Brain microvascular endothelial cell (primary cell): ENCODE measurements around the gene PDRG1.

Source experiments
- DNase-seq: peaks from one replicate; pipeline ENCODE4 v3.0.0-alpha.2; 2020
- H3K27ac ChIP-seq: fragments of 250-450 bp; sonication (Bioruptor Pico); 2 replicates; pipeline ENCODE4 v1.5.1; 2020; ENCODE audit warnings: mild to moderate bottlenecking, moderate library complexity
- H3K27me3 ChIP-seq: fragments of 250-450 bp; sonication (Bioruptor Pico); replicated peaks from 2 replicates; pipeline ENCODE4 v1.5.1; 2020; ENCODE audit warnings: mild to moderate bottlenecking
- H3K36me3 ChIP-seq: fragments of 250-450 bp; sonication (Bioruptor Pico); replicated peaks from 2 replicates; pipeline ENCODE4 v1.5.1; 2020; ENCODE audit warnings: mild to moderate bottlenecking
- H3K4me3 ChIP-seq: 2 replicates; pipeline ENCODE4 v1.5.1; 2011; ENCODE audit warnings: low read depth, mild to moderate bottlenecking, control low read depth, low read length, moderate library complexity
- CTCF ChIP-seq: IDR thresholded peaks from 2 replicates; pipeline ENCODE4 v1.5.1; 2011; ENCODE audit warnings: low read depth, mild to moderate bottlenecking, moderate library complexity, low read length, control low read depth, inconsistent platforms; ENCODE audit errors: missing control alignments
- in situ Hi-C: cut with HindIII; loops from 2 replicates; pipeline ENCODE4 v1.10.0; 2017; ENCODE audit warnings: low sequenced_read_pairs, low pct_ligation_motif_present

PDRG1 gene

GRCh38 chr20:31951530-31952453 lies at the start of gene PDRG1:
TSS of gene PDRG1 (minus strand) at chr20:31952046. CDS start at chr20:31951961, 85 bp downstream.
- TF ChIP-seq CTCF, result peak; percentile 98
- Histone ChIP-seq H3K36me3 (peaks cover 24% of the 10 kb centered on the region), H3K27me3 (peaks cover 4% of the 10 kb centered on the region), H3K4me3 (peak within 1 kb of the TSS; percentile 86), H3K27ac (peak within 1 kb of the TSS; percentile 54)
- in situ Hi-C loops, result no loop called here
- DNase-seq, result peak; percentile 92

- in situ Hi-C loops, result no loop called here
- H3K36me3 ChIP-seq, result no peaks in the 10 kb centered on the region
- peaks cover 5% of the 10 kb centered on the region for H3K27me3 ChIP-seq
- no peak overlapping the region for H3K4me3 ChIP-seq
- DNase-seq, result no peak
- TF ChIP-seq CTCF, result no peak
- no peak overlapping the region for H3K27ac ChIP-seq
These were observed 46.4 kb upstream of the PDRG1 start for GRCh38 chr20:31998246-31998645.

GRCh38 chr20:31996996-31997395 lies 45.1 kb upstream of the PDRG1 start:
- Histone ChIP-seq H3K27ac (no peak overlapping the region), H3K4me3 (no peak overlapping the region), H3K27me3 (peaks cover 5% of the 10 kb centered on the region), H3K36me3 (no peaks in the 10 kb centered on the region)
- TF ChIP-seq CTCF, result no peak
- DNase-seq, result no peak
- in situ Hi-C loops, result no loop called here

- TF ChIP-seq CTCF, result no peak
- peaks cover 5% of the 10 kb centered on the region for H3K27me3 ChIP-seq
- in situ Hi-C loops, result no loop called here
- no peaks in the 10 kb centered on the region for H3K36me3 ChIP-seq
- no peak for DNase-seq
- H3K4me3 ChIP-seq, result no peak overlapping the region
- no peak overlapping the region for H3K27ac ChIP-seq
These were observed 40.2 kb upstream of the PDRG1 start for GRCh38 chr20:31992086-31992485.

GRCh38 chr20:31991339-31991705 lies 39.5 kb upstream of the PDRG1 start:
- in situ Hi-C loops, result no loop called here
- Histone ChIP-seq H3K27me3 (peaks cover 5% of the 10 kb centered on the region), H3K27ac (no peak overlapping the region), H3K36me3 (no peaks in the 10 kb centered on the region), H3K4me3 (no peak overlapping the region)
- DNase-seq, result no peak
- TF ChIP-seq CTCF, result no peak
